Measurements from ENCODE around the gene RNF114.
"Not testable (repeated sequence)": the region's sequence is repeated elsewhere in the genome, so short reads cannot be mapped to it uniquely, and the experiment has no call there.

RNF114 gene

DNA sequence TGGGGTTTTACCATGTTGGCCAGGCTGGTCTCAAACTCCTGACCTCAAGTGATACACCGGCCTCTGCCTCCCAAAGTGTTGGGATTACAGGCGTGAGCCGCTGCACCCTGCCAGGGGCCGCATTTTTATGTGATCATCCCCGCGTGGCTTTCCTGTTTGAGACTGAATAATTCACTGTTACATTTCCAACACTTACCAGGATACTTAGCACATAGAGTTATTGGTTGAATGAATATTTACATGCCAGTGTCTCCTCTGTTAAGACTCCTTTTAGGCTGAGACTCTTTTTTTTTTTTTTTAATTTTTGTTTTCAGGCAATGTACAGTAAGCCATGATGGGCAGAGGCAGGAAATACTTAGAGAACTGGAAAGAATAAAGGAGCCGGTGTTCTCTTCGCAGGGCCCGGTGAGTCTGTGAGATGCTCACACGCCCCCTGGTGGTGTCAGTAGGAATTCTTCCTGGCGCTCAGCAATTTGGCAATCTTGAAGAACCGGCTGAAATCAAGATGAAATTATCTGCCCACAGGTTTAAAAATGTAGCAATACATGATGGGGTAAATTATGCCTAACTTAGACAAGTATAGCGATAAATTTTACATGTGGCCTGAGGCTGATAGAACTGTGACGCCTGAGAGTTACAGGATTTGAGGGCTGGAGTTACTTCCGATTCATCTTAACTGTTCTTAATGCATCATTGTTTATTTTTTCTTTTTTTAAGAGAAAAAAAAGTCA, 7.6 kb upstream of the RNF114 start:
- peak; percentile 89 for DNase-seq

GRCh38 chr20:49929142-49929494, 7.1 kb upstream of the RNF114 start:
- DNase-seq, result no peak

DNA sequence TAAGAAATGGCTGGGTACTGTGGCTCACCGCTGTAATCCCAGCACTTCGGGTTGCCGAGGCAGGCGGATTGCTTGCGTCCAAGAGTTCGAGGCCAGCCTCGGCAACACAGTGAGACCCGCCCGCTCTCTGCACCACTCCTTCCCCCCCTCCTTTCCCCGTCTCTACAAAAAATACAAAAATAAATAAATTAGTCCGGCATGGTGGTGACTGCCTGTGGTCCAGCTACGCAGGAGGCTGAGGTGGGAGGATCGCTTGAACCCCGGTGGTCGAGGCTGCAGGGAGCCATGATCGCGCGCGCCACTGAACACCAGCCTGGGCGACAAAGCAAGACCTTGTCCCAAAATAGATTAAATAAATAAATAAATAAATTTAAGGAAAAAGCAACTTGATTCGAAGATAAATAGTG, 448 bp upstream of the RNF114 start:
- DNase-seq, result no peak

DNA sequence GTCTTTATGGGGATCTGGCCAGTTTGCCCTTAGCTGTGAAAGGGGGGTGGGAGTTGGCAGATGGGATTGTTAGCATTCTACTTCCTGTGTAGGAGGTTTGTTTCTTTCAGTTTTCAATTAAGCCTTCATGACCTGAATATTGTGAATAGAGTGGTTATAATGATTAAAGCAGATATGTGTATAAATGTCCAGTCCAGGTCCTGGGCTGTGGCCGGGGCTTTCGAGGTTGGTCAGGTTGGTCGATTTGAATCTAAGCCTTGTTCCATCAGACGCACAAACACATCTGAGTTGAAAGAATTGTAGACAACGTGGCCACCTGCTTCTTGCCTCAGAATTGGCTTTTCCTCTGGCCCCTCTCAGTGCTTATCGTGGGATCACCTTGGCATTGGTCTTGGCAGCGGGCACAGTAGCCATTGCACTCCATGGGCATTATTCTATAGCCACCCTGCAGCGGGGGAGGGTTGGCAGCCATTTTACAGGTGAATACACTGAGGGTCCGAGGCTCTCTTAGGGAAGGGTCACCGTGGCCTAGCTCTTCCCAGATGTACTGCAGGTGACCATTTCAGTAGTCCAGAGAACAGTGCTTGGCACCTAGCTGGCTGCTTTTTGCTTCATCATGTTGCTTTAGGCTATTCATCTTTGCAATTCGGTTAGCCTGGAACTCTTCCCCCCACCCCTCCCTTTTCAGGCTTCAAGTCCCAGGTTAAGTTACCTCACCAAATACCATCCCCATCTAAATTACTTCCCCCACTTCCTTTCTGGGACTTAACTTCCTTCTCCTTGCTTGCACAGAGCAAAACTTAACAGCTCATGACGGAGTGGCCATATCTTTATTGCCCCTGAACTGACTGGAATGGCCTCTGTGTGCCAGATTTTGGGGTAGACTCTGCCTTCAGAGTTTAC, 1.1 kb downstream of the RNF114 start:
- no peak for DNase-seq

DNA sequence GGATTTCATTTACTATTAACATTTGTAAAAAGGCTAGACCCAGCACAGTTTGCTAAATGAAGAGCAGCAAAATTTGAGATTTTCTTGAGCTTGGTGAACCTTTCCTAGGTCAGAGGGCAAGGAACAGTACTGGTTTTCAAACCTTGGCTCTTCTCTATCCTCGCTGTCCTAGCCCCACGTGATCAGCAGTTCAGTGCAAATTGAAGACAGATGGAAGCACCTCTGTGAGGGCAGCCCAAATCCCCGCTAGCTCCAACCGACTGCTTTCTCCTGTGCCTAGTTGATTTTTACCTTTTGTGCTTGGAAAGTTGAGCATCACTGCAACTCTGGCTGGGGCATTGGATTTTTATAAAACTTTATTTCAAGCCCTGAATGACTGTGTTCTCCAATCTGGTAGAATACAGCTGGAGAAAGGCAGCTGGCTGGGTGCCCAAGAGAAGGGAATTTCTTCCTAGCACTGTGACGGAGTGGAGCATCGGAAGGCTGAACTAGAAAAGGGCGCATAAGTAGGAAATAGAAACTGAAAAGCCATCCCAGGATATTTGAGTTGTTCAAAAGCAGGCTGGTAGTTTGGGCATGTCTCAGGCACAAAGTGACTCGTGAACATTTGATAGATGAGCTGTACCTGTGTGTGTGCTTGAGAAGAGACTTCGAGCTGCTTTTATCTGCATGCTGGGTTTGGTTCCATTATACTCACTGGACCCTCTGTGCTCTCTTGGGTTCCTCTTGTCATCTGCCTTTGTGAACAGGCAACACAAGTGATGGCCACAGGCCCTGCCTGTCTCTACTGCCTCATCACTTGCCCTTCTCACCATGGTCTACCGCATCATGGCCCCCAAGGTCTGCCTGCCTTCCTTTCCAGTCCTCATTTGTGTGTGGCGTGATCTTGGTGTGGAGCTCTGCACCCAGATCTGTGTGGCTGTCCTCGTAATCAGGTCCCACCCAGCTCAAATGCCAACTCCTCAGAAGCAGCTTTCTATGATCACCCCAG, 2.3 kb downstream of the RNF114 start:
- DNase-seq, result peak; percentile 13

GRCh38 chr20:49941456-49941855, 5.3 kb downstream of the RNF114 start:
- DNase-seq, result no peak

DNA sequence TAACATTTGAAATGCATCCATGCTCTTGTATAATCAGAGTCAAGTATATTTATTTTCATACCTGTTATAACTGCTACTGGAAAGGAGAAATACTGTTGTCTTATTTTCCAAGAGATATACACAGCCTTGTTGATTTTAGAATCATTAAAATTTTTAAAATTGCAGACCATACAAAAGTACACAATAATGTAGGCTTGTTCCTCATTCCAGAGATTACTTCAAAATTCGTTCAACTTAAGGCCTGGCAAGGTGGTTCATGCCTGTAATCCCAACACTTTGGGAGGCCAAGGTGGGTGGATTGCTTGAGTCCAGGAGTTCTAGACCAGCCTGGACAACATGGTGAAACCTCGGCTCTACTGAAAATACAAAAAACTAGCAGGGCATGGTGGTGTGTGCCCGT, 6.1 kb downstream of the RNF114 start:
- no peak for DNase-seq

DNA sequence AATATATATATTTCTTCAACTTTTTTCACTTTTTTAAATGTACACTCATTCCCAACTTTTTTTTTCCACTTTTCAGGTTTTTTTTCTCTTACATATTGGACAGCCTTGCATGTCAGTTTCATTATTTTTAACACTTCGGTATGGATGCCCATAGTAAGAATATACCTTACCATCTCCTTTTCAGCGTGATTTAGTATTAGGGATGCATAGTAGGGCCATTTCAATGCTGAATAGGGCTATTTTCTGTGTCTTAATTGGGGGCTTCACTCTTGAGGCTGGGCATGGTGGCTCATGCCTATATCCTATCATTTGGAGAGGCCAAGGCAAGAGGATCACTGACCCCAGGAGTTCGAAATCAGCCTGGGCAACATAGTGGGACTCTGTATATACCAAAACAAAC, 6.7 kb downstream of the RNF114 start:
- DNase-seq, result no peak

DNA sequence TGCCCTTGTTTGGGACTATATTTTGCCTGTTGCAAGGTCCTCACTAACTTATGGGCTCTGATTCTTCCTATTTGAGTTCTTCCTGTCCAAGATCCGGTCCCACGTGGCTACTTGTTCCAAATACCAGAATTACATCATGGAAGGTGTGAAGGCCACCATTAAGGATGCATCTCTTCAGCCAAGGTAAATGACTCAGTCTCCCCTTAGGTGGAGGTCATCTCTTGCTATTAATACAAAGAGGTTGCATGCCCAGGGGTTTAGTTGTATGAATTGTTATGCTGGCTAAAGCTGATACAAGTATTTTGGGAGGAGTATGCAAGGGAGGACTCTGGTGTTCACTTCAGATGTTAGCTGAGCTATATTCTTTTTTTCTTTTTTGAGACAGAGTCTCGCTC, 9.1 kb downstream of the RNF114 start:
- DNase-seq, result no peak

DNA sequence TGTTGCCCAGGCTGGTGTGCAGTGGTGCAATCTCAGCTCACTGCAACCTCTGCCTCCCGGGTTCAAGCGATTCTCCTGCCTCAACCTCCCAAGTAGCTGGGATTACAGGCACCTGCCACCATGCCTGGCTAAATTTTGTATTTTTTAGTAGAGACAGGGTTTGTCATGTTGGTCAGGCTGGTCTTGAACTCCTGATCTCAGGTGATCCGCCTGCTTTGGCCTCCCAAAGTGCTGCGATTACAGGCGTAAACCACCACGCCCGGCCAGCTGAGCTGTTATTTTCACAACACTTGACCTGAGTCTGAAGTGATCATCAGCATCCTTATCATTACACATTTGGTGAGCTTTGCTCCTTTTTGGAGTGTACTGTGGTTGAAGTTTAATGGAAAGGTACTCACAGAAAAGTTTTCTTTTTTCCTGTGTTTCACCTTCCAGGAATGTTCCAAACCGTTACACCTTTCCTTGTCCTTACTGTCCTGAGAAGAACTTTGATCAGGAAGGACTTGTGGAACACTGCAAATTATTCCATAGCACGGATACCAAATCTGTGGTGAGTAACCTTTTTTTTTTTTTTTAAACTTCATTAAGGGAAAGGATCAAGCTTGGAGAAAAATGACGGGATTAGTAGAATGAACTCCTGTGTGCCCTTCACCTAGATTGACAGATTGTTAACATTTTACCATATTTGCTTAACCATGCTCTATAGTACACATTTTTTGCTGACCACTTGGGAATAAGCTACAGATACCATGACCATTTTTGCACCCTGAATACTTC, 9.7 kb downstream of the RNF114 start:
- no peak for DNase-seq

- DNase-seq, result no peak
Observed at GRCh38 chr20:49948178-49948577, 12.0 kb downstream of the RNF114 start.

DNA sequence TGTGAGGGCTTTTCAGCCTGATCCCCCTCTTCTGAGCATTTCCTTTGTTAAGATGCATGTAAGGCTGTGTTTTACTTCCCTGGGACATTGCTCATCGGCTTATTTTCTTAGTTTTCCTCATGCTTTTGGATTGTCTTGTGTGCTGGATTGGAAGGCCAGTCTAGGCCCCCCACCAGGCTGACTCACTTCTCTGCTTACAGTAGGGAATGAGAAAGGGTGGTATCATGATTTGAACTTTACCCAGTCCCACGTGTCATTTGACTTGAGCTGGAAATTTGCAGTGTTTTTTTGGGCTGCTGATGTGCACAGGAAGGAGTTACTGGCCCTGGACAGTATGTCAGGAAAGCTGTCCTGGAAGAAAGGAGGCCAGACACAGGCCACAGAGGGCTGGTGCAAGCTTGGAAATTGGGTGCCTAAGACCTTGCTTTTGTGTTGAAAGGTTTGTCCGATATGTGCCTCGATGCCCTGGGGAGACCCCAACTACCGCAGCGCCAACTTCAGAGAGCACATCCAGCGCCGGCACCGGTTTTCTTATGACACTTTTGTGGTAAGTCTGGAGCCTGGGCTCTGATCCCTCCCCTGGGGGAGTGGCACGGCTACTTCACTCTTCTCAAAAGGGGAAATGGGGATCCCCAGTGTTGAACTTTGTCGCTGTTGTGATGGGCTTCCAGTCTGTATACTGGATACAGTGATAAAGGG, 12.8 kb downstream of the RNF114 start:
- DNase-seq, result no peak

- no peak for DNase-seq
Observed at GRCh38 chr20:49951151-49951550, 15.0 kb downstream of the RNF114 start.

- DNase-seq, result no peak
Observed at GRCh38 chr20:49955167-49955566, 19.0 kb downstream of the RNF114 start.

DNA sequence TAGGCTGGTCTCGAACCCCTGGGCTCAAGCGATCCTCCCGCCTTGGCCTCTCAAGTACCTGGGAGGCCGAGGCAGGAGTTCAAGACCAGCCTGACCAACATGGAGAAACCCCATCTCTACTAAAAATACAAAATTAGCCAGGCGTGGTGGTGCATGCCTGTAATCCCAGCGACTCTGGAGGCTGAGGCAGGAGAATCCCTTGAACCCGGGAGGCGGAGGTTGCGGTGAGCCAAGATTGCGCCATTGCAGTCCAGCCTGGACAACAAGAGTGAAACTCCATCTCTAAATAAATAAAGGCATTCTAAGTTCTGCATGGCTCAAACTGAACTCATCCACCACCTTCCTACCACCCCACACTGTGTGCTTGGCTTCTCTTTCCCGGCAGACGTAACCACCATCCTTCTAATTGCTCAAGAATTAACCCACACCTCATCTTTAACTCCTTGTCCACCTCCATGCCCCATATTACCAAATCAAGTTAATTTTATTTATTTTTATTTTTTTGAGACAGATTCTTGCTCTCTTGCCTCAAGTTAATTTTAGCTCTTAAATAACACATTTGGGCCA, 19.7 kb downstream of the RNF114 start:
- not testable (repeated sequence) for DNase-seq

DNA sequence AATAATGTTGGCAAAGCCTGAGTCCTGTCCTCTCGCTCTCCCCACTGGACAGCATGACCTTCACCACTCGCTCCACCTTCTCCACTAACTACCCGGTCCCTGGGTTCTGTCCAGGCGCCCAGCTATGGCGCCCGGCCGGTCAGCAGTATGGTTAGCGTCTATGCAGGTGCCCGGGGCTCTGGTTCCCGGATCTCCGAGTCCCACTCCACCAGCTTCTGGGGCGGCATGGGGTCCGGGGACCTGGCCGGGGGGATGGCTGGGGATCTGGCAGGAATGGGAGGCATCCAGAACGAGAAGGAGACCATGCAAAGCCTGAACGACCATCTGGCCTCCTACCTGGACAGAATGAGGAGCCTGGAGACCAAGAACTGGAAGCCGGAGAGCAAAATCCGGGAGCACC, 20.5 kb downstream of the RNF114 start:
- DNase-seq, result no peak

DNA sequence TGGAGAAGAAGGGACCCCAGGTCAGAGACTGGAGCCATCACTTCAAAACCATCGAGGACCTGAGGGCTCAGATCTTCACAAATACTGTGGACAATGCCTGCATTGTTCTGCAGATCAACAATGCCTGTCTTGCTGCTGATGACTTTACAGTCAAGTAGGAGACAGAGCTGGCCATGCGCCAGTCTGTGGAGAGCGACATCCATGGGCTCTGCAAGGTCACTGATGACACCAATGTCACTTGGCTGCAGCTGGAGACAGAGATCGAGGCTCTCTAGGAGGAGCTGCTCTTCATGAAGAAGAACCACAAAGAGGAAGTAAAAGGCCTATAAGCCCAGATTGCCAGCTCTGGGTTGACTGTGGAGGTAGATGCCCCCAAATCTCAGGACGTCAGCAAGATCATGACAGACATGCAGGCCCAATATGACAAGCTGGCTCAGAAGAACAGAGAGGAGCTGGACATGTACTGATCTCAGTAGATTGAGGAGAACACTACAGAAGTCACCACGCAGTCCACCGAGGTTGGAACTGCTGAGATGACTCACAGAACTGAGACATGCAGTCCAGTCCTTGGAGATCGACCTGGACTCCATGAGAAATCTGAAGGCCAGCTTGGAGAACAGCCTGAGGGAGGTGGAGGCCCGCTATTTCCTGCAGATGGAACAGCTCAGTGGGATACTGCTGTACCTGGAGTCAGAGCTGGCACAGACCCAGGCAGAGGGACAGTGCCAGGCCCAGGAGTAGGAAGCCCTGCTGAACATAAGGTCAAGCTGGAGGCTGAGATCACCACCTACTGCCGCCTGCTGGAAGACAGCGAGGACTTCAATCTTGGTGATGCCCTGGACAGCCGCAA, 21.1 kb downstream of the RNF114 start:
- DNase-seq, result peak; percentile 76

DNA sequence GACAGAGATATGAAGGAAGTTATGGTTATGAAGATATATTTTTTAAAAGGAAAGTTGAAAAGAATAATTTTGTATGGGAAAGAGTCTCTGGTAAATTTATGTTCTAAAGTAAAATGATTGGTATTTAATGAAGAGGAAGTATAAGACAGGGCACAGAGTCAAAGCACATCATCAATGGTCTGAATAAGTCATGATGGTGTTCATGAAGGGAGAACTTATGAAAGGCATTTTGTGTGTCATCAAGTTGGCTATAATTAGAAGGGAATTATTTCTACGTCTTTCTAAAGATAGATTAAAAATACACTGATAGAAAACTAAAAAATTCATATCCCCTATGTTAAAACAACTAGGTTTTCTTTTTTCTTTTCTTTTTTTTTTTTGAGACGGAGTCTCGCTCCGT, 25.2 kb downstream of the RNF114 start:
- DNase-seq, result no peak

DNA sequence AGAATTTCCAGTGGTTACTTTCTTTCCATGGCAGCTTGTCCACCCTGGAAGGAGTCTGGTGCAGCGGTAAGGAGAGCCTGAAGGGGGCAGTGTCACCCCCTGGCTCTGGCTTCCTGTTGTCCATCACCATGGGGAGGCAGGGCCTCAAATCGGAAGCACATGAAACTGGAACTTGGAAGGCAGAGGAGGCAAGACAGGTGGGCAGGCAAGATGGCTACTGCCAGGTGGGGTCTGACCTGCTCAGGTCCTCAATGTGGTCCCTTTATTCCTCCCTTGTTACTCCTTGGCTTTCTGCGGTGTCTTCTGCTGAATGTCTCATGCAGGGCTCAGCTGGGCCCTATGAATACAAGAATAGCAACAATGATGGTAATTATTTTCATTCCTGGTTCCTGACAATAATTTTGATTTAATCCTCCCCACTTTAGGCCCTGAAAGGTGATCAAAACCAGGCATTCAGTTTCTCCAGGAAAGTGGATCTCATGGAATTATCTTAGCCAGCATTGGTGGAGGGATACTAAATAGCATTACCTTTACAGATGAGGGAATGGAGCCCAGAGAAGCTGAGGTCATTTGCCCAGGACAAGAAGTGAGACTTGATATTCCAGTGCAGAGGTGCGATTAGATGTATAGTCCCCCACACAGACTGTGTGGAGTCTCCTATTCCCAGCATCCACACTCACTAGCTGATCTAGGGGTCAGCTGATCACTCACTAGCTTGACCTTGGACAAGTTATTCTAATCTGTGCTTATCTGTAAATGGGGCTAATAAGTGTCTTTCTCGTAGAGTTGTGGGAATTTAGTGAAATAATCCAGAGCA, 29.0 kb downstream of the RNF114 start:
- DNase-seq, result no peak
